Measurements from ENCODE around the gene EML4. TPM values are rescaled to one million over a fixed set of nuclear protein-coding genes. Genes with fewer than 3 reads are reported as not detected.
A peak's percentile ranks its signal among the peaks of the same experiment; 100 is the strongest.
"Not testable (repeated sequence)": the region's sequence is repeated elsewhere in the genome, so short reads cannot be mapped to it uniquely, and the experiment has no call there.

EML4 gene
- 50.8 TPM for total RNA-seq (ENCODE audit: unreplicated experiment)
- long read RNA-seq, partial matches to known transcripts, result 4 of 4 reads
- long read RNA-seq, other reads (novel, unspliced or antisense), result 0 of 4 reads

- Mint-ChIP-seq H3K4me3 (ENCODE audit: unreplicated experiment) (peak within 1 kb of the TSS; percentile 72), H3K36me3 (ENCODE audit: unreplicated experiment) (no peaks in the 10 kb centered on the region)
Observed at GRCh38 chr2:42169100-42169873, at the start of gene EML4. EML4 (plus strand) TSS chr2:42169353; CDS start chr2:42169612, 259 bp downstream.

GRCh38 chr2:42123426-42123825, 45.7 kb upstream of the EML4 start:
- TF ChIP-seq CTCF (IDR thresholded peaks at IDR 0.05; ENCODE audit: partially characterized antibody, unreplicated experiment), result no peak
- H3K36me3 Mint-ChIP-seq (ENCODE audit: unreplicated experiment), result no peaks in the 10 kb centered on the region
- H3K4me3 Mint-ChIP-seq (ENCODE audit: unreplicated experiment), result no peak overlapping the region
- H3K27me3 Mint-ChIP-seq (ENCODE audit: unreplicated experiment), result no peaks in the 10 kb centered on the region
- no peaks in the 10 kb centered on the region for H3K9me3 Mint-ChIP-seq (ENCODE audit: unreplicated experiment)
- H3K4me1 Mint-ChIP-seq (ENCODE audit: low read depth, unreplicated experiment), result peaks cover 7% of the 10 kb centered on the region
- no peak overlapping the region for H3K27ac Mint-ChIP-seq (ENCODE audit: unreplicated experiment)
- no peak for DNase-seq

More at GRCh38 chr2:42169100-42169873, at the start of gene EML4:
- H3K9me3 Mint-ChIP-seq (ENCODE audit: unreplicated experiment), result no peaks in the 10 kb centered on the region
- H3K27ac Mint-ChIP-seq (ENCODE audit: unreplicated experiment), result peak within 1 kb of the TSS; percentile 77
- peak; percentile 95 for DNase-seq
- TF ChIP-seq CTCF (IDR thresholded peaks at IDR 0.05; ENCODE audit: partially characterized antibody, unreplicated experiment), result no peak
- H3K4me1 Mint-ChIP-seq (ENCODE audit: low read depth, unreplicated experiment), result no peaks in the 10 kb centered on the region
- H3K27me3 Mint-ChIP-seq (ENCODE audit: unreplicated experiment), result peaks cover 2% of the 10 kb centered on the region

GRCh38 chr2:42124011-42124785, 45.0 kb upstream of the EML4 start:
- Mint-ChIP-seq H3K36me3 (ENCODE audit: unreplicated experiment) (no peaks in the 10 kb centered on the region), H3K4me3 (ENCODE audit: unreplicated experiment) (no peak overlapping the region), H3K9me3 (ENCODE audit: unreplicated experiment) (no peaks in the 10 kb centered on the region), H3K27ac (ENCODE audit: unreplicated experiment) (no peak overlapping the region), H3K4me1 (ENCODE audit: low read depth, unreplicated experiment) (peaks cover 15% of the 10 kb centered on the region), H3K27me3 (ENCODE audit: unreplicated experiment) (no peaks in the 10 kb centered on the region)
- DNase-seq, result no peak
- TF ChIP-seq CTCF (IDR thresholded peaks at IDR 0.05; ENCODE audit: partially characterized antibody, unreplicated experiment), result no peak

GRCh38 chr2:42125841-42126594, 43.1 kb upstream of the EML4 start:
- no peak for TF ChIP-seq CTCF (IDR thresholded peaks at IDR 0.05; ENCODE audit: partially characterized antibody, unreplicated experiment)
- DNase-seq, result no peak
- no peak overlapping the region for H3K27ac Mint-ChIP-seq (ENCODE audit: unreplicated experiment)
- no peaks in the 10 kb centered on the region for H3K36me3 Mint-ChIP-seq (ENCODE audit: unreplicated experiment)
- peaks cover 1% of the 10 kb centered on the region for H3K9me3 Mint-ChIP-seq (ENCODE audit: unreplicated experiment)
- no peak overlapping the region for H3K4me3 Mint-ChIP-seq (ENCODE audit: unreplicated experiment)
- H3K27me3 Mint-ChIP-seq (ENCODE audit: unreplicated experiment), result no peaks in the 10 kb centered on the region
- H3K4me1 Mint-ChIP-seq (ENCODE audit: low read depth, unreplicated experiment), result peaks cover 19% of the 10 kb centered on the region

- not testable (repeated sequence) for H3K4me3 Mint-ChIP-seq (ENCODE audit: unreplicated experiment); H3K36me3 Mint-ChIP-seq (ENCODE audit: unreplicated experiment); H3K9me3 Mint-ChIP-seq (ENCODE audit: unreplicated experiment); DNase-seq; H3K27ac Mint-ChIP-seq (ENCODE audit: unreplicated experiment); H3K27me3 Mint-ChIP-seq (ENCODE audit: unreplicated experiment)
- H3K4me1 Mint-ChIP-seq (ENCODE audit: low read depth, unreplicated experiment), result peaks cover 19% of the 10 kb centered on the region
Observed at GRCh38 chr2:42126873-42127272, 42.3 kb upstream of the EML4 start.
